ENCODE data around the gene SECTM1.

The SECTM1 gene

GRCh38 chr17:82297714-82298537 lies 35.6 kb downstream of the SECTM1 start:
- DNase-seq, result no peak

- DNase-seq, result no peak
Measured at GRCh38 chr17:82297280-82297713, 36.3 kb downstream of the SECTM1 start.

GRCh38 chr17:82296511-82297279 lies 36.9 kb downstream of the SECTM1 start:
- DNase-seq, result no peak

GRCh38 chr17:82295472-82295814 lies 38.1 kb downstream of the SECTM1 start:
- no peak for DNase-seq

GRCh38 chr17:82294064-82294773 lies 39.3 kb downstream of the SECTM1 start:
- no peak for DNase-seq

- DNase-seq, result peak; percentile 98 to 99
Measured at GRCh38 chr17:82292251-82293154, 41.1 kb downstream of the SECTM1 start.

- no peak for DNase-seq
Measured at GRCh38 chr17:82291582-82292250, 41.9 kb downstream of the SECTM1 start.

- no peak for DNase-seq
Measured at GRCh38 chr17:82287868-82288801, 45.4 kb downstream of the SECTM1 start.

GRCh38 chr17:82287013-82287867 lies 46.3 kb downstream of the SECTM1 start:
- DNase-seq, result no peak

GRCh38 chr17:82285141-82285540 lies 48.4 kb downstream of the SECTM1 start:
- DNase-seq, result no peak

GRCh38 chr17:82283208-82283749 lies 50.3 kb downstream of the SECTM1 start:
- DNase-seq, result no peak

GRCh38 chr17:82282239-82283207 lies 51.0 kb downstream of the SECTM1 start:
- no peak for DNase-seq

- DNase-seq, result no peak
Measured at GRCh38 chr17:82281502-82282238, 51.9 kb downstream of the SECTM1 start.

- no peak for DNase-seq
Measured at GRCh38 chr17:82281076-82281475, 52.5 kb downstream of the SECTM1 start.

GRCh38 chr17:82280537-82280936 lies 53.0 kb downstream of the SECTM1 start:
- no peak for DNase-seq

- DNase-seq, result no peak
Measured at GRCh38 chr17:82278786-82279391, 54.7 kb downstream of the SECTM1 start.

- no peak for DNase-seq
Measured at GRCh38 chr17:82278308-82278707, 55.3 kb downstream of the SECTM1 start.

All from NCI-H1930 (cell line).